ENCODE measurements around the gene OPTN. TPM values are rescaled to one million over a fixed set of nuclear protein-coding genes. Genes with fewer than 3 reads are reported as not detected.

Gene OPTN
- total and polyA plus RNA-seq, 11 donors, result 88.2 to 191 (median 128) TPM

GRCh38 chr10:13183625-13184024, 83.7 kb downstream of the OPTN start:
- Histone ChIP-seq H3K36me3 (peaks cover 0 to 4% (median 0%) of the 10 kb centered on the region in 9 donors), H3K4me3 (no peak overlapping the region), H3K27ac (no peak overlapping the region), H3K4me1 (no peaks in the 10 kb centered on the region), H3K9me3 (peaks cover 0 to 3% (median 0%) of the 10 kb centered on the region in 12 donors), H3K27me3 (no peaks in the 10 kb centered on the region)
- intact Hi-C loops (cut with DNase I), result no loop called here
- ATAC-seq (no peak), DNase-seq (no peak)
- TF ChIP-seq, protein P1, sequence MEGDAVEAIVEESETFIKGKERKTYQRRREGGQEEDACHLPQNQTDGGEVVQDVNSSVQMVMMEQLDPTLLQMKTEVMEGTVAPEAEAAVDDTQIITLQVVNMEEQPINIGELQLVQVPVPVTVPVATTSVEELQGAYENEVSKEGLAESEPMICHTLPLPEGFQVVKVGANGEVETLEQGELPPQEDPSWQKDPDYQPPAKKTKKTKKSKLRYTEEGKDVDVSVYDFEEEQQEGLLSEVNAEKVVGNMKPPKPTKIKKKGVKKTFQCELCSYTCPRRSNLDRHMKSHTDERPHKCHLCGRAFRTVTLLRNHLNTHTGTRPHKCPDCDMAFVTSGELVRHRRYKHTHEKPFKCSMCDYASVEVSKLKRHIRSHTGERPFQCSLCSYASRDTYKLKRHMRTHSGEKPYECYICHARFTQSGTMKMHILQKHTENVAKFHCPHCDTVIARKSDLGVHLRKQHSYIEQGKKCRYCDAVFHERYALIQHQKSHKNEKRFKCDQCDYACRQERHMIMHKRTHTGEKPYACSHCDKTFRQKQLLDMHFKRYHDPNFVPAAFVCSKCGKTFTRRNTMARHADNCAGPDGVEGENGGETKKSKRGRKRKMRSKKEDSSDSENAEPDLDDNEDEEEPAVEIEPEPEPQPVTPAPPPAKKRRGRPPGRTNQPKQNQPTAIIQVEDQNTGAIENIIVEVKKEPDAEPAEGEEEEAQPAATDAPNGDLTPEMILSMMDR (IDR thresholded peaks at IDR 0.05), result no peak
- TF ChIP-seq POLR2A (IDR thresholded peaks at IDR 0.05), result no peak
- WGBS, 4 donors, result 78 to 98% (median 97%) methylated on average over 5 of the region's 5 CpGs

- no peak for DNase-seq
- H3K9me3 ChIP-seq, result peaks cover 0 to 3% (median 0%) of the 10 kb centered on the region in 12 donors
- H3K36me3 ChIP-seq, result peaks cover 0 to 4% (median 0%) of the 10 kb centered on the region in 9 donors
- H3K4me3 ChIP-seq, result no peak overlapping the region
- intact Hi-C loops (cut with DNase I), result no loop called here
- peak overlapping the region in 1 of 12 donors; percentile 11 for H3K27ac ChIP-seq
- 88 to 98% (median 93%) methylated on average over 2 of the region's 2 CpGs for WGBS, 4 donors
- no peak for ATAC-seq
- TF ChIP-seq, protein P1 (IDR thresholded peaks at IDR 0.05), result no peak
- TF ChIP-seq POLR2A (IDR thresholded peaks at IDR 0.05), result no peak
- no peaks in the 10 kb centered on the region for H3K27me3 ChIP-seq
- H3K4me1 ChIP-seq, result no peaks in the 10 kb centered on the region
Measured at GRCh38 chr10:13184276-13184675, 84.3 kb downstream of the OPTN start.

- peak overlapping the region in 1 of 12 donors; percentile 46 for H3K27ac ChIP-seq
- H3K4me3 ChIP-seq, result no peak overlapping the region
- DNase-seq, result no peak
- H3K9me3 ChIP-seq, result peaks cover 0 to 3% (median 0%) of the 10 kb centered on the region in 12 donors
- no peaks in the 10 kb centered on the region for H3K27me3 ChIP-seq
- TF ChIP-seq, protein P1 (IDR thresholded peaks at IDR 0.05), result no peak
- TF ChIP-seq POLR2A (IDR thresholded peaks at IDR 0.05), result no peak
- WGBS, 4 donors, result 84 to 89% (median 87%) methylated on average over 4 to 5 of the region's 5 CpGs
- H3K36me3 ChIP-seq, result peaks cover 0 to 4% (median 0%) of the 10 kb centered on the region in 9 donors
- H3K4me1 ChIP-seq, result no peaks in the 10 kb centered on the region
- intact Hi-C loops (cut with DNase I), result no loop called here
- ATAC-seq, result peak in 3 of 4 donors; percentile 41 to 49 (median 42)
Measured at GRCh38 chr10:13184730-13185514, 85.0 kb downstream of the OPTN start.

DNA sequence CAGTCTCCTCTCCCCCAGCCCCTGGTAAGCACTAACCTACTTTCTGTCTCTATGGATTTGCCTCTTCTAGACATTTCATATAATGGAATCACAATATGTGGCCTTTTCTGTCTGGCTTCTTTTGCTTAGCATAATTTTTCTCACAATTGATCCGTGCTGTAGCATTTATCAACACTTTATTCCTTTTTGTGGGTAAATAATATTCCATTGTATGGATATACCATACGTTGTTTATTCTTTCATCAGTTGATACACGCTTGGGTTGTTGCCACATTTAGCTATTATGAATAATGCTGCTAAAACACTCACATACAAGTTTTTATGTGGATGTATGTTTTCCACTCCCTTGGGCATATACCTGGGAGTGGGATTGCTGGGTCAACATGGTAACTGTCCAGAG, 87.2 kb downstream of the OPTN start:
- 97 to 99% (median 98%) methylated on average over 3 of the region's 3 CpGs for WGBS, 4 donors
- intact Hi-C loops (cut with DNase I), result no loop called here
- Histone ChIP-seq H3K4me3 (no peak overlapping the region), H3K9me3 (peaks cover 0 to 3% (median 0%) of the 10 kb centered on the region in 12 donors), H3K4me1 (no peaks in the 10 kb centered on the region), H3K27ac (no peak overlapping the region), H3K36me3 (peaks cover 0 to 4% (median 0%) of the 10 kb centered on the region in 9 donors), H3K27me3 (no peaks in the 10 kb centered on the region)
- ATAC-seq (no peak), DNase-seq (no peak)
- TF ChIP-seq, protein P1 (IDR thresholded peaks at IDR 0.05), result no peak
- TF ChIP-seq POLR2A (IDR thresholded peaks at IDR 0.05), result no peak

Other genes with a start within 250 kb of the OPTN start
- gene CCDC3, start 98.5 kb upstream of the OPTN start, total RNA-seq, result 10 to 100 TPM in 1 of 9 donors, 1 to 10 TPM in 8; 1.6 to 15.4 (median 6.0) TPM
- 1 to 10 TPM; 3.5 to 5.5 TPM for gene CCDC3, start 98.5 kb upstream of the OPTN start, polyA plus RNA-seq
- 1 to 10 TPM in 1 of 9 donors, under 1 TPM in 5, not detected in 3; 0.16 to 4.2 (median 0.36) TPM for gene MCM10, start 61.4 kb downstream of the OPTN start, total RNA-seq
- gene MCM10, start 61.4 kb downstream of the OPTN start, polyA plus RNA-seq, result under 1 TPM; 0.11 to 0.15 TPM
- gene UCMA, start 134.2 kb downstream of the OPTN start, total RNA-seq, result under 1 TPM in 1 of 9 donors, not detected in 8; 0.38 TPM
- gene UCMA, start 134.2 kb downstream of the OPTN start, polyA plus RNA-seq, result not detected
- 100 to 1,000 TPM in 7 of 9 donors, 10 to 100 TPM in 2; 70.9 to 181 (median 157) TPM for gene PHYH, start 199.9 kb downstream of the OPTN start, total RNA-seq
- 100 to 1,000 TPM in 1 of 2 donors, 10 to 100 TPM in 1; 58.1 to 124 TPM for gene PHYH, start 199.9 kb downstream of the OPTN start, polyA plus RNA-seq
- 10 to 100 TPM; 27.5 to 36.7 (median 31.1) TPM for gene SEPHS1, start 248.1 kb downstream of the OPTN start, total RNA-seq
- gene SEPHS1, start 248.1 kb downstream of the OPTN start, polyA plus RNA-seq, result 10 to 100 TPM; 14.6 to 32.8 TPM